ENCODE results near the gene DPH3.

Gene DPH3

GRCh38 chr3:16290827-16291196 lies 26.1 kb upstream of the DPH3 start:
- DNase-seq (ENCODE audit: low spot score) = no peak

GRCh38 chr3:16290007-16290826 lies 25.5 kb upstream of the DPH3 start:
- peak; percentile 60 for DNase-seq (ENCODE audit: low spot score)

- DNase-seq (ENCODE audit: low spot score) = peak; percentile 18
Measured at GRCh38 chr3:16289144-16289889, 24.6 kb upstream of the DPH3 start.

- DNase-seq (ENCODE audit: low spot score) = no peak
Measured at GRCh38 chr3:16288664-16289063, 23.9 kb upstream of the DPH3 start.

- no peak for DNase-seq (ENCODE audit: low spot score)
Measured at GRCh38 chr3:16286751-16287543, 22.2 kb upstream of the DPH3 start.

GRCh38 chr3:16286161-16286560 lies 21.4 kb upstream of the DPH3 start:
- DNase-seq (ENCODE audit: low spot score) = no peak

- DNase-seq (ENCODE audit: low spot score) = no peak
Measured at GRCh38 chr3:16284633-16285032, 19.9 kb upstream of the DPH3 start.

- no peak for DNase-seq (ENCODE audit: low spot score)
Measured at GRCh38 chr3:16280671-16281070, 15.9 kb upstream of the DPH3 start.

GRCh38 chr3:16279010-16279801 lies 14.5 kb upstream of the DPH3 start:
- DNase-seq (ENCODE audit: low spot score) = no peak

GRCh38 chr3:16277471-16277870 lies 12.7 kb upstream of the DPH3 start:
- DNase-seq (ENCODE audit: low spot score) = no peak

GRCh38 chr3:16273867-16274266 lies 9.1 kb upstream of the DPH3 start:
- DNase-seq (ENCODE audit: low spot score) = no peak

- DNase-seq (ENCODE audit: low spot score) = no peak
Measured at GRCh38 chr3:16272588-16272987, 7.8 kb upstream of the DPH3 start.

GRCh38 chr3:16270855-16271254 lies 6.1 kb upstream of the DPH3 start:
- no peak for DNase-seq (ENCODE audit: low spot score)

GRCh38 chr3:16266714-16267113 lies 2.0 kb upstream of the DPH3 start:
- DNase-seq (ENCODE audit: low spot score) = no peak

GRCh38 chr3:16265455-16265786 lies 678 bp upstream of the DPH3 start:
- DNase-seq (ENCODE audit: low spot score) = no peak

- no peak for DNase-seq (ENCODE audit: low spot score)
Measured at GRCh38 chr3:16264174-16264707, 502 bp downstream of the DPH3 start.

- no peak for DNase-seq (ENCODE audit: low spot score)
Measured at GRCh38 chr3:16262174-16262573, 2.6 kb downstream of the DPH3 start.

- no peak for DNase-seq (ENCODE audit: low spot score)
Measured at GRCh38 chr3:16260046-16260445, 4.7 kb downstream of the DPH3 start.

GRCh38 chr3:16258866-16259265 lies 5.9 kb downstream of the DPH3 start:
- DNase-seq (ENCODE audit: low spot score) = no peak

- DNase-seq (ENCODE audit: low spot score) = no peak
Measured at GRCh38 chr3:16258177-16258576, 6.6 kb downstream of the DPH3 start.

GRCh38 chr3:16257309-16257708 lies 7.4 kb downstream of the DPH3 start:
- DNase-seq (ENCODE audit: low spot score) = no peak

- no peak for DNase-seq (ENCODE audit: low spot score)
Measured at GRCh38 chr3:16255726-16256125, 9.0 kb downstream of the DPH3 start.
